GM21528 (cell line): ENCODE results near the gene SCRN3.

ENCODE experiments used
- ATAC-seq: cut with Tn5 transposase; IDR thresholded peaks from one replicate; pipeline ENCODE4 v1.9.1; 2021; ENCODE audit warnings: mild to moderate bottlenecking, moderate library complexity; ENCODE audit not compliant: unreplicated experiment, low FRiP score

The SCRN3 gene

GRCh38 chr2:174473796-174474195 lies 78.3 kb downstream of the SCRN3 start:
- no peak for ATAC-seq

- no peak for ATAC-seq
Observed at GRCh38 chr2:174477759-174478158, 82.2 kb downstream of the SCRN3 start.
